HEK293 (cell line): ENCODE data around the gene MSLN.
A peak's percentile ranks its signal among the peaks of the same experiment; 100 is the strongest.

ENCODE experiments used
- KLF10 ChIP-seq: fragments of 450-650 bp; IDR thresholded peaks from 2 replicates; pipeline ENCODE4 v1.5.1; 2018; ENCODE audit warnings: missing biosample characterization, mild to moderate bottlenecking, missing genetic modification characterization
- MEIS1 ChIP-seq: sonication (generic); formaldehyde crosslinking; IDR thresholded peaks from 2 replicates; pipeline ENCODE4 v1.8.1; 2022; ENCODE audit warnings: missing genetic modification reagents, mild to moderate bottlenecking, borderline replicate concordance
- PRDM1 ChIP-seq: fragments of 450-650 bp; formaldehyde crosslinking; IDR thresholded peaks from 2 replicates; pipeline ENCODE4; 2016; ENCODE audit warnings: missing biosample characterization, missing genetic modification characterization
- SCRT2 ChIP-seq: fragments of 450-650 bp; formaldehyde crosslinking; IDR thresholded peaks from 2 replicates; pipeline ENCODE4 v1.5.1; 2016; ENCODE audit warnings: missing biosample characterization, missing genetic modification characterization
- WT1 ChIP-seq: fragments of 450-650 bp; formaldehyde crosslinking; IDR thresholded peaks from 2 replicates; pipeline ENCODE4 v1.5.1; 2016; ENCODE audit warnings: missing biosample characterization, missing genetic modification characterization
- ZBTB8A ChIP-seq: fragments of 450-650 bp; formaldehyde crosslinking; IDR thresholded peaks from 2 replicates; pipeline ENCODE4 v1.5.1; 2016; ENCODE audit warnings: missing biosample characterization, missing genetic modification characterization
- ZFP37 ChIP-seq: fragments of 450-650 bp; formaldehyde crosslinking; IDR thresholded peaks from 2 replicates; pipeline ENCODE4 v1.5.1; 2016; ENCODE audit warnings: missing biosample characterization, missing genetic modification characterization
- ZNF175 ChIP-seq: fragments of 450-650 bp; formaldehyde crosslinking; IDR thresholded peaks from 2 replicates; pipeline ENCODE4 v1.5.1; 2016; ENCODE audit warnings: missing biosample characterization, missing genetic modification characterization
- ZNF184 ChIP-seq: fragments of 450-650 bp; IDR thresholded peaks from 2 replicates; pipeline ENCODE4 v1.5.1; 2018; ENCODE audit warnings: missing biosample characterization, mild to moderate bottlenecking, missing genetic modification characterization
- ZNF19 ChIP-seq: fragments of 450-650 bp; formaldehyde crosslinking; IDR thresholded peaks from 2 replicates; pipeline ENCODE4; 2016; ENCODE audit warnings: missing biosample characterization, missing genetic modification characterization, low read depth
- ZNF221 ChIP-seq: fragments of 450-650 bp; formaldehyde crosslinking; IDR thresholded peaks from 2 replicates; pipeline ENCODE4 v1.5.1; 2017; ENCODE audit warnings: missing biosample characterization, missing genetic modification characterization, borderline replicate concordance
- ZNF501 ChIP-seq: fragments of 450-650 bp; formaldehyde crosslinking; IDR thresholded peaks from 2 replicates; pipeline ENCODE4 v1.5.1; 2016; ENCODE audit warnings: missing biosample characterization, missing genetic modification characterization
- ZNF555 ChIP-seq: fragments of 450-650 bp; formaldehyde crosslinking; conservative IDR thresholded peaks from 2 replicates; pipeline ENCODE4 v1.5.1; 2017; ENCODE audit warnings: missing biosample characterization, mild to moderate bottlenecking, missing genetic modification characterization, inconsistent platforms
- ZNF596 ChIP-seq: fragments of 450-650 bp; IDR thresholded peaks from 2 replicates; pipeline ENCODE4 v1.5.0; 2018; ENCODE audit warnings: missing biosample characterization, mild to moderate bottlenecking, missing genetic modification characterization, moderate library complexity
- ZNF623 ChIP-seq: fragments of 450-650 bp; formaldehyde crosslinking; IDR thresholded peaks from 2 replicates; pipeline ENCODE4 v1.5.1; 2016; ENCODE audit warnings: missing biosample characterization, missing genetic modification characterization
- ZNF777 ChIP-seq: fragments of 450-650 bp; formaldehyde crosslinking; IDR thresholded peaks from 2 replicates; pipeline ENCODE4 v1.5.1; 2017; ENCODE audit warnings: missing biosample characterization, missing genetic modification characterization, borderline replicate concordance
- ZSCAN16 ChIP-seq: fragments of 450-650 bp; formaldehyde crosslinking; IDR thresholded peaks from 2 replicates; pipeline ENCODE4 v1.5.1; 2016; ENCODE audit warnings: missing biosample characterization, missing genetic modification characterization
- TF ChIP-seq, protein P1 (sequence below): fragments of 450-650 bp; formaldehyde crosslinking; IDR thresholded peaks from 2 replicates; pipeline ENCODE4 v1.5.1; 2016; ENCODE audit warnings: missing biosample characterization, missing genetic modification characterization, borderline replicate concordance
- TF ChIP-seq, protein P2 (sequence below): fragments of 450-650 bp; formaldehyde crosslinking; IDR thresholded peaks from 2 replicates; pipeline ENCODE4 v1.5.1; 2016; ENCODE audit warnings: missing biosample characterization, missing genetic modification characterization
- TF ChIP-seq, protein P3 (sequence below): fragments of 450-650 bp; formaldehyde crosslinking; IDR thresholded peaks from 2 replicates; pipeline ENCODE4 v1.5.1; 2016; ENCODE audit warnings: missing biosample characterization, missing genetic modification characterization
- TF ChIP-seq, protein P4 (sequence below): fragments of 450-650 bp; formaldehyde crosslinking; IDR thresholded peaks from 2 replicates; pipeline ENCODE4 v1.5.1; 2016; ENCODE audit warnings: missing biosample characterization, missing genetic modification characterization
- TF ChIP-seq, protein P5 (sequence below): fragments of 450-650 bp; formaldehyde crosslinking; IDR thresholded peaks from 2 replicates; pipeline ENCODE4 v1.5.1; 2016; ENCODE audit warnings: missing biosample characterization, missing genetic modification characterization, borderline replicate concordance
- TF ChIP-seq, protein P6 (sequence below): fragments of 450-650 bp; formaldehyde crosslinking; IDR thresholded peaks from 2 replicates; pipeline ENCODE4 v1.5.1; 2016; ENCODE audit warnings: missing biosample characterization, missing genetic modification characterization
- TF ChIP-seq, protein P7 (sequence below): fragments of 450-650 bp; formaldehyde crosslinking; IDR thresholded peaks from 2 replicates; pipeline ENCODE4 v1.5.1; 2016; ENCODE audit warnings: missing biosample characterization, missing genetic modification characterization

The MSLN gene

DNA sequence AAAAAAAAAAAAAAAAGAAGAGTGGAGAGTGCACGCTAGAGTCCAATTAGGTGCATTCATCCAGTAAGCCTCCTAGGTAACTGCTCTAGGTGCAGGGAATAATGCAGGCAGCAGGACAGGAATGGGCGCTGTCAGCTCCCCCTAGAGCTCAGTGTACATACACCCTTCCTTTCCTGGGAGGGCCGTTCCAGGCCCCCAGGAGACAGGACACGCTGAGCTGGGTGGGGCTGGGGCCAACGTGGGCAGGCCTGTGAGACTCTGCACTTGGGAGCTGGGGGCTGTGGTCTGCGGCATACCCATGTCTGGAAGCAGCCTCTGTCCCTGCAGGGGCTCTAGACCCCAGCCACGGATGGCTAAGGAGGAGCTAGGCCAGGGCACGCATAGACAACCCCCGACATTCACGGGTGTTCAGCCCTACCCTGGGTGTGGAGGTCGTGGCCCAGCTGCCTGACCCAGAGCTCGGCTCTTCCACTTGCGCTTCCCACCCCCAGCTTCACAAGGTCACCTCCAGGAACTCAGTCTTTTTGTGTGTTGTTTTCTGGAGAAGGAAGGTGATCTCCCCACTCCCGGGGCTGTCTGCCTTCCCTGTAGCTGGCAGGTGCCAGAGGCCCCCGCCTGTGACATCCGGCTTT is 40.6 kb upstream of the MSLN start (continued):
- TF ChIP-seq, protein P1, sequence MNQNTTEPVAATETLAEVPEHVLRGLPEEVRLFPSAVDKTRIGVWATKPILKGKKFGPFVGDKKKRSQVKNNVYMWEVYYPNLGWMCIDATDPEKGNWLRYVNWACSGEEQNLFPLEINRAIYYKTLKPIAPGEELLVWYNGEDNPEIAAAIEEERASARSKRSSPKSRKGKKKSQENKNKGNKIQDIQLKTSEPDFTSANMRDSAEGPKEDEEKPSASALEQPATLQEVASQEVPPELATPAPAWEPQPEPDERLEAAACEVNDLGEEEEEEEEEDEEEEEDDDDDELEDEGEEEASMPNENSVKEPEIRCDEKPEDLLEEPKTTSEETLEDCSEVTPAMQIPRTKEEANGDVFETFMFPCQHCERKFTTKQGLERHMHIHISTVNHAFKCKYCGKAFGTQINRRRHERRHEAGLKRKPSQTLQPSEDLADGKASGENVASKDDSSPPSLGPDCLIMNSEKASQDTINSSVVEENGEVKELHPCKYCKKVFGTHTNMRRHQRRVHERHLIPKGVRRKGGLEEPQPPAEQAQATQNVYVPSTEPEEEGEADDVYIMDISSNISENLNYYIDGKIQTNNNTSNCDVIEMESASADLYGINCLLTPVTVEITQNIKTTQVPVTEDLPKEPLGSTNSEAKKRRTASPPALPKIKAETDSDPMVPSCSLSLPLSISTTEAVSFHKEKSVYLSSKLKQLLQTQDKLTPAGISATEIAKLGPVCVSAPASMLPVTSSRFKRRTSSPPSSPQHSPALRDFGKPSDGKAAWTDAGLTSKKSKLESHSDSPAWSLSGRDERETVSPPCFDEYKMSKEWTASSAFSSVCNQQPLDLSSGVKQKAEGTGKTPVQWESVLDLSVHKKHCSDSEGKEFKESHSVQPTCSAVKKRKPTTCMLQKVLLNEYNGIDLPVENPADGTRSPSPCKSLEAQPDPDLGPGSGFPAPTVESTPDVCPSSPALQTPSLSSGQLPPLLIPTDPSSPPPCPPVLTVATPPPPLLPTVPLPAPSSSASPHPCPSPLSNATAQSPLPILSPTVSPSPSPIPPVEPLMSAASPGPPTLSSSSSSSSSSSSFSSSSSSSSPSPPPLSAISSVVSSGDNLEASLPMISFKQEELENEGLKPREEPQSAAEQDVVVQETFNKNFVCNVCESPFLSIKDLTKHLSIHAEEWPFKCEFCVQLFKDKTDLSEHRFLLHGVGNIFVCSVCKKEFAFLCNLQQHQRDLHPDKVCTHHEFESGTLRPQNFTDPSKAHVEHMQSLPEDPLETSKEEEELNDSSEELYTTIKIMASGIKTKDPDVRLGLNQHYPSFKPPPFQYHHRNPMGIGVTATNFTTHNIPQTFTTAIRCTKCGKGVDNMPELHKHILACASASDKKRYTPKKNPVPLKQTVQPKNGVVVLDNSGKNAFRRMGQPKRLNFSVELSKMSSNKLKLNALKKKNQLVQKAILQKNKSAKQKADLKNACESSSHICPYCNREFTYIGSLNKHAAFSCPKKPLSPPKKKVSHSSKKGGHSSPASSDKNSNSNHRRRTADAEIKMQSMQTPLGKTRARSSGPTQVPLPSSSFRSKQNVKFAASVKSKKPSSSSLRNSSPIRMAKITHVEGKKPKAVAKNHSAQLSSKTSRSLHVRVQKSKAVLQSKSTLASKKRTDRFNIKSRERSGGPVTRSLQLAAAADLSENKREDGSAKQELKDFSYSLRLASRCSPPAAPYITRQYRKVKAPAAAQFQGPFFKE (tag by site-specific recombination), result no peak
- no peak for TF ChIP-seq ZNF555 (tag by site-specific recombination)
- TF ChIP-seq PRDM1 (tag by site-specific recombination), result no peak
- TF ChIP-seq ZNF623 (tag by site-specific recombination), result no peak
- no peak for TF ChIP-seq ZNF596
- TF ChIP-seq, protein P2, sequence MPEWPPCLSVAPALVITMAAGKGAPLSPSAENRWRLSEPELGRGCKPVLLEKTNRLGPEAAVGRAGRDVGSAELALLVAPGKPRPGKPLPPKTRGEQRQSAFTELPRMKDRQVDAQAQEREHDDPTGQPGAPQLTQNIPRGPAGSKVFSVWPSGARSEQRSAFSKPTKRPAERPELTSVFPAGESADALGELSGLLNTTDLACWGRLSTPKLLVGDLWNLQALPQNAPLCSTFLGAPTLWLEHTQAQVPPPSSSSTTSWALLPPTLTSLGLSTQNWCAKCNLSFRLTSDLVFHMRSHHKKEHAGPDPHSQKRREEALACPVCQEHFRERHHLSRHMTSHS, result no peak
- no peak for TF ChIP-seq ZSCAN16
- TF ChIP-seq MEIS1 (CRISPR knock-in tag), result no peak
- no peak for TF ChIP-seq WT1 (tag by site-specific recombination)
- TF ChIP-seq, protein P3, sequence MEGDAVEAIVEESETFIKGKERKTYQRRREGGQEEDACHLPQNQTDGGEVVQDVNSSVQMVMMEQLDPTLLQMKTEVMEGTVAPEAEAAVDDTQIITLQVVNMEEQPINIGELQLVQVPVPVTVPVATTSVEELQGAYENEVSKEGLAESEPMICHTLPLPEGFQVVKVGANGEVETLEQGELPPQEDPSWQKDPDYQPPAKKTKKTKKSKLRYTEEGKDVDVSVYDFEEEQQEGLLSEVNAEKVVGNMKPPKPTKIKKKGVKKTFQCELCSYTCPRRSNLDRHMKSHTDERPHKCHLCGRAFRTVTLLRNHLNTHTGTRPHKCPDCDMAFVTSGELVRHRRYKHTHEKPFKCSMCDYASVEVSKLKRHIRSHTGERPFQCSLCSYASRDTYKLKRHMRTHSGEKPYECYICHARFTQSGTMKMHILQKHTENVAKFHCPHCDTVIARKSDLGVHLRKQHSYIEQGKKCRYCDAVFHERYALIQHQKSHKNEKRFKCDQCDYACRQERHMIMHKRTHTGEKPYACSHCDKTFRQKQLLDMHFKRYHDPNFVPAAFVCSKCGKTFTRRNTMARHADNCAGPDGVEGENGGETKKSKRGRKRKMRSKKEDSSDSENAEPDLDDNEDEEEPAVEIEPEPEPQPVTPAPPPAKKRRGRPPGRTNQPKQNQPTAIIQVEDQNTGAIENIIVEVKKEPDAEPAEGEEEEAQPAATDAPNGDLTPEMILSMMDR (tag by site-specific recombination), result peak; percentile 65
- TF ChIP-seq, protein P4, sequence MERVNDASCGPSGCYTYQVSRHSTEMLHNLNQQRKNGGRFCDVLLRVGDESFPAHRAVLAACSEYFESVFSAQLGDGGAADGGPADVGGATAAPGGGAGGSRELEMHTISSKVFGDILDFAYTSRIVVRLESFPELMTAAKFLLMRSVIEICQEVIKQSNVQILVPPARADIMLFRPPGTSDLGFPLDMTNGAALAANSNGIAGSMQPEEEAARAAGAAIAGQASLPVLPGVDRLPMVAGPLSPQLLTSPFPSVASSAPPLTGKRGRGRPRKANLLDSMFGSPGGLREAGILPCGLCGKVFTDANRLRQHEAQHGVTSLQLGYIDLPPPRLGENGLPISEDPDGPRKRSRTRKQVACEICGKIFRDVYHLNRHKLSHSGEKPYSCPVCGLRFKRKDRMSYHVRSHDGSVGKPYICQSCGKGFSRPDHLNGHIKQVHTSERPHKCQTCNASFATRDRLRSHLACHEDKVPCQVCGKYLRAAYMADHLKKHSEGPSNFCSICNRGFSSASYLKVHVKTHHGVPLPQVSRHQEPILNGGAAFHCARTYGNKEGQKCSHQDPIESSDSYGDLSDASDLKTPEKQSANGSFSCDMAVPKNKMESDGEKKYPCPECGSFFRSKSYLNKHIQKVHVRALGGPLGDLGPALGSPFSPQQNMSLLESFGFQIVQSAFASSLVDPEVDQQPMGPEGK, result peak; percentile 38
- TF ChIP-seq, protein P5, sequence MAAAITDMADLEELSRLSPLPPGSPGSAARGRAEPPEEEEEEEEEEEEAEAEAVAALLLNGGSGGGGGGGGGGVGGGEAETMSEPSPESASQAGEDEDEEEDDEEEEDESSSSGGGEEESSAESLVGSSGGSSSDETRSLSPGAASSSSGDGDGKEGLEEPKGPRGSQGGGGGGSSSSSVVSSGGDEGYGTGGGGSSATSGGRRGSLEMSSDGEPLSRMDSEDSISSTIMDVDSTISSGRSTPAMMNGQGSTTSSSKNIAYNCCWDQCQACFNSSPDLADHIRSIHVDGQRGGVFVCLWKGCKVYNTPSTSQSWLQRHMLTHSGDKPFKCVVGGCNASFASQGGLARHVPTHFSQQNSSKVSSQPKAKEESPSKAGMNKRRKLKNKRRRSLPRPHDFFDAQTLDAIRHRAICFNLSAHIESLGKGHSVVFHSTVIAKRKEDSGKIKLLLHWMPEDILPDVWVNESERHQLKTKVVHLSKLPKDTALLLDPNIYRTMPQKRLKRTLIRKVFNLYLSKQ (tag by site-specific recombination), result no peak
- no peak for TF ChIP-seq ZNF184 (tag by site-specific recombination)
- TF ChIP-seq ZNF501 (tag by site-specific recombination), result no peak
- no peak for TF ChIP-seq ZNF777
- no peak for TF ChIP-seq SCRT2 (tag by site-specific recombination)
- TF ChIP-seq ZFP37 (tag by site-specific recombination), result no peak
- no peak for TF ChIP-seq KLF10
- no peak for TF ChIP-seq ZNF175 (tag by site-specific recombination)
- TF ChIP-seq ZNF221 (tag by site-specific recombination), result no peak
- TF ChIP-seq, protein P6, sequence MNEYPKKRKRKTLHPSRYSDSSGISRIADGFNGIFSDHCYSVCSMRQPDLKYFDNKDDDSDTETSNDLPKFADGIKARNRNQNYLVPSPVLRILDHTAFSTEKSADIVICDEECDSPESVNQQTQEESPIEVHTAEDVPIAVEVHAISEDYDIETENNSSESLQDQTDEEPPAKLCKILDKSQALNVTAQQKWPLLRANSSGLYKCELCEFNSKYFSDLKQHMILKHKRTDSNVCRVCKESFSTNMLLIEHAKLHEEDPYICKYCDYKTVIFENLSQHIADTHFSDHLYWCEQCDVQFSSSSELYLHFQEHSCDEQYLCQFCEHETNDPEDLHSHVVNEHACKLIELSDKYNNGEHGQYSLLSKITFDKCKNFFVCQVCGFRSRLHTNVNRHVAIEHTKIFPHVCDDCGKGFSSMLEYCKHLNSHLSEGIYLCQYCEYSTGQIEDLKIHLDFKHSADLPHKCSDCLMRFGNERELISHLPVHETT (tag by site-specific recombination), result no peak
- TF ChIP-seq, protein P7, sequence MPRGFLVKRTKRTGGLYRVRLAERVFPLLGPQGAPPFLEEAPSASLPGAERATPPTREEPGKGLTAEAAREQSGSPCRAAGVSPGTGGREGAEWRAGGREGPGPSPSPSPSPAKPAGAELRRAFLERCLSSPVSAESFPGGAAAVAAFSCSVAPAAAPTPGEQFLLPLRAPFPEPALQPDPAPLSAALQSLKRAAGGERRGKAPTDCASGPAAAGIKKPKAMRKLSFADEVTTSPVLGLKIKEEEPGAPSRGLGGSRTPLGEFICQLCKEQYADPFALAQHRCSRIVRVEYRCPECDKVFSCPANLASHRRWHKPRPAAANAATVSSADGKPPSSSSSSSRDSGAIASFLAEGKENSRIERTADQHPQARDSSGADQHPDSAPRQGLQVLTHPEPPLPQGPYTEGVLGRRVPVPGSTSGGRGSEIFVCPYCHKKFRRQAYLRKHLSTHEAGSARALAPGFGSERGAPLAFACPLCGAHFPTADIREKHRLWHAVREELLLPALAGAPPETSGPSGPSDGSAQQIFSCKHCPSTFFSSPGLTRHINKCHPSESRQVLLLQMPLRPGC (tag by site-specific recombination), result no peak
- no peak for TF ChIP-seq ZBTB8A (tag by site-specific recombination)
- no peak for TF ChIP-seq ZNF19 (tag by site-specific recombination)
